ENCODE data around the gene GTPBP6.

DNA sequence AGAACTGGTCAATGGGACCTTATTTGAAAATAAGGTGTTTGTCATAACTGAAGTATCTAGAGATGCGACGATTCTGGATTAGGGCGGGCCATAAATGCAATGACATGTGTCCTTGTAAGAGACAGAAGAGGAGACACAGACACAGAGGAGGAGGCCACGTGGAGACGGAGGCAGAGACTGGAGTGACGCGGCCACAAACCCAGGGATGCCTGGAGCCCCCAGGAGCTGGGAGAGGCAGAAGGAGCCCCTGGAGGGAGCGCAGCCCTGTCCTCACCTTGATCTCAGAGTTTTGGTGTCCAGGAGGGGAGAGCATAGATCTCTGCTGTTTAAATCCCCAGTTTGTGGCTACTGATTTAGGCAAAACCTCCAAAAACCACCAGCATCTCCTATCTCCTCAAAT lies 5.0 kb downstream of the GTPBP6 start:
- TF ChIP-seq, protein P1, sequence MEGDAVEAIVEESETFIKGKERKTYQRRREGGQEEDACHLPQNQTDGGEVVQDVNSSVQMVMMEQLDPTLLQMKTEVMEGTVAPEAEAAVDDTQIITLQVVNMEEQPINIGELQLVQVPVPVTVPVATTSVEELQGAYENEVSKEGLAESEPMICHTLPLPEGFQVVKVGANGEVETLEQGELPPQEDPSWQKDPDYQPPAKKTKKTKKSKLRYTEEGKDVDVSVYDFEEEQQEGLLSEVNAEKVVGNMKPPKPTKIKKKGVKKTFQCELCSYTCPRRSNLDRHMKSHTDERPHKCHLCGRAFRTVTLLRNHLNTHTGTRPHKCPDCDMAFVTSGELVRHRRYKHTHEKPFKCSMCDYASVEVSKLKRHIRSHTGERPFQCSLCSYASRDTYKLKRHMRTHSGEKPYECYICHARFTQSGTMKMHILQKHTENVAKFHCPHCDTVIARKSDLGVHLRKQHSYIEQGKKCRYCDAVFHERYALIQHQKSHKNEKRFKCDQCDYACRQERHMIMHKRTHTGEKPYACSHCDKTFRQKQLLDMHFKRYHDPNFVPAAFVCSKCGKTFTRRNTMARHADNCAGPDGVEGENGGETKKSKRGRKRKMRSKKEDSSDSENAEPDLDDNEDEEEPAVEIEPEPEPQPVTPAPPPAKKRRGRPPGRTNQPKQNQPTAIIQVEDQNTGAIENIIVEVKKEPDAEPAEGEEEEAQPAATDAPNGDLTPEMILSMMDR (IDR thresholded peaks at IDR 0.05; ENCODE audit: insufficient read depth, low read length, poor library complexity, severe bottlenecking), result no peak
- no peak for TF ChIP-seq EZH2phosphoT487 (conservative IDR thresholded peaks at IDR 0.05; ENCODE audit: low read length)

Data from SU-DHL-6 (cell line).